ENCODE data around the gene GGCX. TPM values are rescaled to one million over a fixed set of nuclear protein-coding genes. Genes with fewer than 3 reads are reported as not detected.

Gene GGCX
- total and polyA plus RNA-seq, 2 of the 13 experiments (the other 11 are each of a cell fraction or from before 2014, with no cell fraction given): 72.5 to 103 TPM

DNA sequence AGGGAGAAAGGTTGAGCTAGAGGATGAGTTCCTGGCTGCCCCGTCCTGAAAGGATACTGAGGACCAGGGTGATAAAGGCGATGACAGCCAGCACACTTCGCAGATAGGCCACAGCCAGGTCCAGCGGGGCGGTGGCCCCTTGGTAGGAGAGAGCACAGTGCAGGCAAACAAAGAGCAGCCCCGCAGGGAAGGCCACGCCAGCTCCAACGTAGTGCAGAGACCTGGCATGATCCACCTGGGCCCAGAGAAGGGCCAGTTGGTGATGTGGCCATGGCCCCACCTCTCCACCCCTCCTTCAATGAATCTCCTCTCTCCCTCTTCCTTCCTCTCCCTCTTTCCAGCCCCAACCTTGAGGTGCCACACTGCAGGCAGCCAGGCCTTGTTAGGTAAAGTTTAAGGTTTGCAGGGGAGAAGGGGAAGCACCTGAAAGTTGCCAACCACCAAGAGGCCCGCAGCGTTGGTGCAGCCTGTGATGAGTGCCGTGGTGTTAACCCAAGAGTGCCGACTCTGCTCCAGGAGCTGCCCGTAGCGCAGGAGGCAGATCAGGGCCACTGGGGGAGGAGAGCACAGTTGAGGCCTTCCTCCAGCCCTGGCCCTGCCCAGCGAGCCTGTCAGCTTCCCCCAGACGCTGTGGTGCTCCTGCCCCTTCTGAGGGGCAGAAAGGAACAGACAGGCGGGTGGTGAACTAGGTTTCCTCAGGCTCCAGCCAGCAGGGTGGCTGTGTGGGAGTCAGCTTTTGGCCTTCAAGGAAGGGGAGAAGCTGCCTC, 38.4 kb upstream of the GGCX start (continued):
- TF ChIP-seq ZNF724P (CRISPR knock-in tag; IDR thresholded peaks at IDR 0.05; ENCODE audit: borderline replicate concordance) (no peak), SRSF4 (IDR thresholded peaks at IDR 0.05; ENCODE audit: low read depth, low read length, poor library complexity, severe bottlenecking) (no peak), SUZ12 (IDR thresholded peaks at IDR 0.05; ENCODE audit: low read depth, low read length) (no peak), SCMH1 (CRISPR knock-in tag; IDR thresholded peaks at IDR 0.05; ENCODE audit: borderline replicate concordance) (no peak), ZNF790 (CRISPR knock-in tag; IDR thresholded peaks at IDR 0.05; ENCODE audit: borderline replicate concordance) (no peak), ZFP36 (IDR thresholded peaks at IDR 0.05; ENCODE audit: borderline replicate concordance, low read depth, low read length, partially characterized antibody) (no peak)
- TF ChIP-seq, protein P1, sequence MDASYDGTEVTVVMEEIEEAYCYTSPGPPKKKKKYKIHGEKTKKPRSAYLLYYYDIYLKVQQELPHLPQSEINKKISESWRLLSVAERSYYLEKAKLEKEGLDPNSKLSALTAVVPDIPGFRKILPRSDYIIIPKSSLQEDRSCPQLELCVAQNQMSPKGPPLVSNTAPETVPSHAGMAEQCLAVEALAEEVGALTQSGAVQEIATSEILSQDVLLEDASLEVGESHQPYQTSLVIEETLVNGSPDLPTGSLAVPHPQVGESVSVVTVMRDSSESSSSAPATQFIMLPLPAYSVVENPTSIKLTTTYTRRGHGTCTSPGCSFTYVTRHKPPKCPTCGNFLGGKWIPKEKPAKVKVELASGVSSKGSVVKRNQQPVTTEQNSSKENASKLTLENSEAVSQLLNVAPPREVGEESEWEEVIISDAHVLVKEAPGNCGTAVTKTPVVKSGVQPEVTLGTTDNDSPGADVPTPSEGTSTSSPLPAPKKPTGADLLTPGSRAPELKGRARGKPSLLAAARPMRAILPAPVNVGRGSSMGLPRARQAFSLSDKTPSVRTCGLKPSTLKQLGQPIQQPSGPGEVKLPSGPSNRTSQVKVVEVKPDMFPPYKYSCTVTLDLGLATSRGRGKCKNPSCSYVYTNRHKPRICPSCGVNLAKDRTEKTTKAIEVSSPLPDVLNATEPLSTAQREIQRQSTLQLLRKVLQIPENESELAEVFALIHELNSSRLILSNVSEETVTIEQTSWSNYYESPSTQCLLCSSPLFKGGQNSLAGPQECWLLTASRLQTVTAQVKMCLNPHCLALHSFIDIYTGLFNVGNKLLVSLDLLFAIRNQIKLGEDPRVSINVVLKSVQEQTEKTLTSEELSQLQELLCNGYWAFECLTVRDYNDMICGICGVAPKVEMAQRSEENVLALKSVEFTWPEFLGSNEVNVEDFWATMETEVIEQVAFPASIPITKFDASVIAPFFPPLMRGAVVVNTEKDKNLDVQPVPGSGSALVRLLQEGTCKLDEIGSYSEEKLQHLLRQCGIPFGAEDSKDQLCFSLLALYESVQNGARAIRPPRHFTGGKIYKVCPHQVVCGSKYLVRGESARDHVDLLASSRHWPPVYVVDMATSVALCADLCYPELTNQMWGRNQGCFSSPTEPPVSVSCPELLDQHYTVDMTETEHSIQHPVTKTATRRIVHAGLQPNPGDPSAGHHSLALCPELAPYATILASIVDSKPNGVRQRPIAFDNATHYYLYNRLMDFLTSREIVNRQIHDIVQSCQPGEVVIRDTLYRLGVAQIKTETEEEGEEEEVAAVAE (CRISPR knock-in tag; IDR thresholded peaks at IDR 0.05; ENCODE audit: borderline replicate concordance): 0 out of 2 replicates have a peak, but pooled peaks have one; percentile 18

Measured in HepG2 (cell line).